ENCODE measurements around the gene RNF141.

RNF141 gene

GRCh38 chr11:10505278-10506007 lies 35.5 kb downstream of the RNF141 start:
- TF ChIP-seq EZH2 (optimal IDR thresholded peaks at IDR 0.05; ENCODE audit: low read depth, low read length) (no peak), EZH2phosphoT487 (IDR thresholded peaks at IDR 0.05; ENCODE audit: low read length) (no peak), CTCF (IDR thresholded peaks at IDR 0.05; ENCODE audit: low read length) (no peak)
- no peak overlapping the region for H3K4me2 ChIP-seq (ENCODE audit: low read depth, low read length)
- H3K79me2 ChIP-seq (ENCODE audit: low read length) = no peaks in the 10 kb centered on the region
- no peaks in the 10 kb centered on the region for H3K27me3 ChIP-seq (replicated peaks; ENCODE audit: insufficient read depth, low read length)
- no peaks in the 10 kb centered on the region for H3K4me1 ChIP-seq (ENCODE audit: low read length)
- no peaks in the 10 kb centered on the region for H3K9me2 ChIP-seq (replicated peaks; ENCODE audit: insufficient read depth, low read length)
- H3K4me3 ChIP-seq (ENCODE audit: low read length) = no peak overlapping the region
- H2AFZ ChIP-seq (ENCODE audit: low read length) = no peak overlapping the region
- no peaks in the 10 kb centered on the region for H3K9me3 ChIP-seq (replicated peaks; ENCODE audit: insufficient read depth, low read length)
- no peak overlapping the region for H3K27ac ChIP-seq (ENCODE audit: low read length)
- peaks cover 4% of the 10 kb centered on the region; the same call in 1 of the 2 replicates for H3K36me3 ChIP-seq (replicated peaks; ENCODE audit: insufficient read depth, low read length)
- no peaks in the 10 kb centered on the region for H3F3A ChIP-seq (ENCODE audit: insufficient read depth, low read length)
- no peaks in the 10 kb centered on the region for H4K20me1 ChIP-seq (ENCODE audit: insufficient read depth, low read length)
- no peak overlapping the region for H3K9ac ChIP-seq (ENCODE audit: low read length)
- no peak for DNase-seq

GRCh38 chr11:10504490-10504889 lies 36.5 kb downstream of the RNF141 start:
- Histone ChIP-seq H3K27me3 (replicated peaks; ENCODE audit: insufficient read depth, low read length) (no peaks in the 10 kb centered on the region), H4K20me1 (ENCODE audit: insufficient read depth, low read length) (no peaks in the 10 kb centered on the region), H3F3A (ENCODE audit: insufficient read depth, low read length) (no peaks in the 10 kb centered on the region), H3K9me3 (replicated peaks; ENCODE audit: insufficient read depth, low read length) (no peaks in the 10 kb centered on the region), H3K4me2 (ENCODE audit: low read depth, low read length) (no peak overlapping the region), H3K4me1 (ENCODE audit: low read length) (no peaks in the 10 kb centered on the region), H3K4me3 (ENCODE audit: low read length) (no peak overlapping the region), H3K79me2 (ENCODE audit: low read length) (no peaks in the 10 kb centered on the region), H3K9me2 (replicated peaks; ENCODE audit: insufficient read depth, low read length) (no peaks in the 10 kb centered on the region), H3K36me3 (replicated peaks; ENCODE audit: insufficient read depth, low read length) (peaks cover 4% of the 10 kb centered on the region; the same call in 1 of the 2 replicates), H3K9ac (ENCODE audit: low read length) (no peak overlapping the region), H2AFZ (ENCODE audit: low read length) (no peak overlapping the region), H3K27ac (ENCODE audit: low read length) (no peak overlapping the region)
- DNase-seq = no peak
- TF ChIP-seq EZH2 (optimal IDR thresholded peaks at IDR 0.05; ENCODE audit: low read depth, low read length) (no peak), CTCF (IDR thresholded peaks at IDR 0.05; ENCODE audit: low read length) (no peak), EZH2phosphoT487 (IDR thresholded peaks at IDR 0.05; ENCODE audit: low read length) (no peak)

GRCh38 chr11:10503777-10504480 lies 37.1 kb downstream of the RNF141 start:
- DNase-seq = no peak
- Histone ChIP-seq H3K27me3 (replicated peaks; ENCODE audit: insufficient read depth, low read length) (no peaks in the 10 kb centered on the region), H4K20me1 (ENCODE audit: insufficient read depth, low read length) (no peaks in the 10 kb centered on the region), H3K4me1 (ENCODE audit: low read length) (no peaks in the 10 kb centered on the region), H3K4me3 (ENCODE audit: low read length) (no peak overlapping the region), H3K79me2 (ENCODE audit: low read length) (no peaks in the 10 kb centered on the region), H3K9me2 (replicated peaks; ENCODE audit: insufficient read depth, low read length) (no peaks in the 10 kb centered on the region), H3K4me2 (ENCODE audit: low read depth, low read length) (no peak overlapping the region), H3K27ac (ENCODE audit: low read length) (no peak overlapping the region), H2AFZ (ENCODE audit: low read length) (no peak overlapping the region), H3K9ac (ENCODE audit: low read length) (no peak overlapping the region), H3K9me3 (replicated peaks; ENCODE audit: insufficient read depth, low read length) (no peaks in the 10 kb centered on the region), H3K36me3 (replicated peaks; ENCODE audit: insufficient read depth, low read length) (peaks cover 4% of the 10 kb centered on the region; the same call in 1 of the 2 replicates), H3F3A (ENCODE audit: insufficient read depth, low read length) (no peaks in the 10 kb centered on the region)
- TF ChIP-seq EZH2phosphoT487 (IDR thresholded peaks at IDR 0.05; ENCODE audit: low read length) (no peak), CTCF (IDR thresholded peaks at IDR 0.05; ENCODE audit: low read length) (no peak), EZH2 (optimal IDR thresholded peaks at IDR 0.05; ENCODE audit: low read depth, low read length) (no peak)

Measured in MM.1S (cell line).